ENCODE results near the gene RPS6KA2.

Gene RPS6KA2

GRCh38 chr6:166592821-166593220 lies 34.2 kb downstream of the RPS6KA2 start:
- Histone ChIP-seq H2AFZ (ENCODE audit: low read depth, low read length) (no peak overlapping the region), H4K20me1 (ENCODE audit: insufficient read depth, low read length) (no peaks in the 10 kb centered on the region), H3K4me1 (ENCODE audit: insufficient read depth, low read length) (peaks cover 17% of the 10 kb centered on the region), H3K9me3 (ENCODE audit: insufficient read depth, low read length, severe bottlenecking) (no peaks in the 10 kb centered on the region), H3K4me2 (ENCODE audit: insufficient read depth, low read length) (no peak overlapping the region), H3K27me3 (ENCODE audit: insufficient read depth, low read length, poor library complexity) (no peaks in the 10 kb centered on the region), H3K27ac (ENCODE audit: low read length) (no peak overlapping the region), H3K79me2 (ENCODE audit: insufficient read depth, low read length) (no peaks in the 10 kb centered on the region), H3K36me3 (ENCODE audit: insufficient read depth, low read length) (no peaks in the 10 kb centered on the region), H3K9ac (ENCODE audit: low read depth, low read length) (no peak overlapping the region), H3K4me3 (ENCODE audit: low read depth in 1 of 2, low read length in 2 of 2) (no peak overlapping the region)
- TF ChIP-seq EZH2 (IDR thresholded peaks at IDR 0.05; ENCODE audit: borderline replicate concordance, low read depth, low read length, severe bottlenecking), result no peak
- TF ChIP-seq CTCF (IDR thresholded peaks at IDR 0.05; ENCODE audit: borderline replicate concordance, extremely low read depth, low read length, poor library complexity, severe bottlenecking), result no peak
- DNase-seq, result no peak
- no peak for ATAC-seq (ENCODE audit: insufficient read depth, low read depth)

GRCh38 chr6:166591961-166592520 lies 35.0 kb downstream of the RPS6KA2 start:
- DNase-seq, result no peak
- Histone ChIP-seq H4K20me1 (ENCODE audit: insufficient read depth, low read length) (no peaks in the 10 kb centered on the region), H3K4me2 (ENCODE audit: insufficient read depth, low read length) (no peak overlapping the region), H3K36me3 (ENCODE audit: insufficient read depth, low read length) (no peaks in the 10 kb centered on the region), H3K9me3 (ENCODE audit: insufficient read depth, low read length, severe bottlenecking) (no peaks in the 10 kb centered on the region), H3K27me3 (ENCODE audit: insufficient read depth, low read length, poor library complexity) (no peaks in the 10 kb centered on the region), H3K79me2 (ENCODE audit: insufficient read depth, low read length) (no peaks in the 10 kb centered on the region), H3K4me3 (ENCODE audit: low read depth in 1 of 2, low read length in 2 of 2) (no peak overlapping the region), H3K27ac (ENCODE audit: low read length) (no peak overlapping the region), H2AFZ (ENCODE audit: low read depth, low read length) (no peak overlapping the region), H3K9ac (ENCODE audit: low read depth, low read length) (no peak overlapping the region), H3K4me1 (ENCODE audit: insufficient read depth, low read length) (peaks cover 17% of the 10 kb centered on the region)
- TF ChIP-seq EZH2 (IDR thresholded peaks at IDR 0.05; ENCODE audit: borderline replicate concordance, low read depth, low read length, severe bottlenecking) (no peak), CTCF (IDR thresholded peaks at IDR 0.05; ENCODE audit: borderline replicate concordance, extremely low read depth, low read length, poor library complexity, severe bottlenecking) (no peak)
- no peak for ATAC-seq (ENCODE audit: insufficient read depth, low read depth)

- no peak overlapping the region for H2AFZ ChIP-seq (ENCODE audit: low read depth, low read length)
- no peaks in the 10 kb centered on the region for H3K79me2 ChIP-seq (ENCODE audit: insufficient read depth, low read length)
- H3K9ac ChIP-seq (ENCODE audit: low read depth, low read length), result no peak overlapping the region
- no peak overlapping the region for H3K27ac ChIP-seq (ENCODE audit: low read length)
- H4K20me1 ChIP-seq (ENCODE audit: insufficient read depth, low read length), result no peaks in the 10 kb centered on the region
- H3K36me3 ChIP-seq (ENCODE audit: insufficient read depth, low read length), result no peaks in the 10 kb centered on the region
- no peak for ATAC-seq (ENCODE audit: insufficient read depth, low read depth)
- DNase-seq, result no peak
- H3K4me3 ChIP-seq (ENCODE audit: low read depth in 1 of 2, low read length in 2 of 2), result no peak overlapping the region
- H3K4me2 ChIP-seq (ENCODE audit: insufficient read depth, low read length), result no peak overlapping the region
- H3K4me1 ChIP-seq (ENCODE audit: insufficient read depth, low read length), result peaks cover 17% of the 10 kb centered on the region
- no peaks in the 10 kb centered on the region for H3K27me3 ChIP-seq (ENCODE audit: insufficient read depth, low read length, poor library complexity)
- no peaks in the 10 kb centered on the region for H3K9me3 ChIP-seq (ENCODE audit: insufficient read depth, low read length, severe bottlenecking)
- TF ChIP-seq CTCF (IDR thresholded peaks at IDR 0.05; ENCODE audit: borderline replicate concordance, extremely low read depth, low read length, poor library complexity, severe bottlenecking) (no peak), EZH2 (IDR thresholded peaks at IDR 0.05; ENCODE audit: borderline replicate concordance, low read depth, low read length, severe bottlenecking) (no peak)
These were observed 36.0 kb downstream of the RPS6KA2 start for GRCh38 chr6:166591026-166591425.
